Stimulated activated CD4-positive, alpha-beta T cell treated with anti-CD3 and anti-CD28 coated beads, Interleukin-2, amount 100 ng/mL, for 24 hours (primary cell): ENCODE measurements around the gene EEF1AKMT1.
"Not testable (repeated sequence)": the region's sequence is repeated elsewhere in the genome, so short reads cannot be mapped to it uniquely, and the experiment has no call there.

Experiments
- DNase-seq, 2 donors: peaks; one replicate each; pipeline ENCODE4 v3.0.0-alpha.2; 2020

Gene EEF1AKMT1

GRCh38 chr13:20689291-20689690 is 84.5 kb downstream of the EEF1AKMT1 start:
- no peak for DNase-seq

GRCh38 chr13:20686863-20687579 is 86.7 kb downstream of the EEF1AKMT1 start:
- DNase-seq, result no peak

- DNase-seq, result no peak
Observed at GRCh38 chr13:20686167-20686566, 87.6 kb downstream of the EEF1AKMT1 start.

GRCh38 chr13:20685092-20685491 is 88.7 kb downstream of the EEF1AKMT1 start:
- no peak for DNase-seq

- no peak for DNase-seq
Observed at GRCh38 chr13:20684546-20684945, 89.2 kb downstream of the EEF1AKMT1 start.

GRCh38 chr13:20684041-20684440 is 89.7 kb downstream of the EEF1AKMT1 start:
- no peak for DNase-seq

GRCh38 chr13:20682061-20682460 is 91.7 kb downstream of the EEF1AKMT1 start:
- DNase-seq, result no peak

- not testable (repeated sequence) for DNase-seq
Observed at GRCh38 chr13:20681481-20681880, 92.3 kb downstream of the EEF1AKMT1 start.

- no peak for DNase-seq
Observed at GRCh38 chr13:20680416-20681080, 93.2 kb downstream of the EEF1AKMT1 start.

- no peak for DNase-seq
Observed at GRCh38 chr13:20679879-20680278, 93.9 kb downstream of the EEF1AKMT1 start.
